ENCODE measurements around the gene VPS41. TPM values are rescaled to one million over a fixed set of nuclear protein-coding genes. Genes with fewer than 3 reads are reported as not detected.

VPS41 gene
- total RNA-seq, 6 experiments from 2014 or later: 58.6 to 75.5 (median 64.4) TPM

DNA sequence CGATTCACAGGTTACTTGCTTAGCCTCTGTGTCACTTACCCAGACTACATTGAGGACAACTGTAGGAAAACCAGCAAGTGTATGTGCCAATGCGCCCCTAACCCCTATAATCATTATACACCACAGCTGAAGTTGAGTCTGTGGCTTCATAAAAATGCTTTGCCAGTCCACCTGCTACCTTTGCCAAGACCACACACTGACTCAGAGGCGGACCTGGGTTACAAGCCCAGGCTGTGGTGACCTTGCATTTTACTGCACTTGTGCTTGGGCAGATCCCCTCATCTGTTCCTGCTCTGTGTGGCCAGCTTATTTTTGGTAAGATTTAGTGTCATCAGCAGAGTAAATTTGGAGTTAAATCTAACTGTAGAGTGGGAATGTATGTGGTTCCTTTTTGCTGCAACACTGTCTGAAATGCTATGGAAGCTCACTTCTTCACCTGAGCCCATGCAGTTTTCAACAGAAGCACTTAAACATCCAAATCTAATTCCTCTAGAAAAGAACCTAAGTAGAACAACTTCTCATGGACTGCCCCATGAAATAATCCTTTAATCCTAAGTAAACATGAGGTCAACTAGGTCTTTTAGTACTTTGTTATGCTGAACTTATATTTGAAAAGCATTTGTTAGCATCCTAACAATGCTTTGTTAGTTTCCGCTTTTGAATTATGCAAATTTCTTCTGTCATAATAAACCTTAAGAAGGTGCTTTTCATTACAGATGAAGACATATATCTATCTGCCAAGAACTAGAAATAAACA, 181.6 kb downstream of the VPS41 start:
- Mint-ChIP-seq H3K27ac (no peak overlapping the region), H3K4me3 (no peak overlapping the region), H3K4me1 (ENCODE audit: low read depth) (peaks cover 15% of the 10 kb centered on the region), H3K9me3 (no peaks in the 10 kb centered on the region), H3K36me3 (ENCODE audit: low read depth) (peaks cover 7% of the 10 kb centered on the region; the same call in 1 of the 2 replicates), H3K27me3 (ENCODE audit: insufficient read depth) (no peaks in the 10 kb centered on the region; the same call in 1 of the 2 replicates)
- no peak for DNase-seq
- TF ChIP-seq, protein P1, sequence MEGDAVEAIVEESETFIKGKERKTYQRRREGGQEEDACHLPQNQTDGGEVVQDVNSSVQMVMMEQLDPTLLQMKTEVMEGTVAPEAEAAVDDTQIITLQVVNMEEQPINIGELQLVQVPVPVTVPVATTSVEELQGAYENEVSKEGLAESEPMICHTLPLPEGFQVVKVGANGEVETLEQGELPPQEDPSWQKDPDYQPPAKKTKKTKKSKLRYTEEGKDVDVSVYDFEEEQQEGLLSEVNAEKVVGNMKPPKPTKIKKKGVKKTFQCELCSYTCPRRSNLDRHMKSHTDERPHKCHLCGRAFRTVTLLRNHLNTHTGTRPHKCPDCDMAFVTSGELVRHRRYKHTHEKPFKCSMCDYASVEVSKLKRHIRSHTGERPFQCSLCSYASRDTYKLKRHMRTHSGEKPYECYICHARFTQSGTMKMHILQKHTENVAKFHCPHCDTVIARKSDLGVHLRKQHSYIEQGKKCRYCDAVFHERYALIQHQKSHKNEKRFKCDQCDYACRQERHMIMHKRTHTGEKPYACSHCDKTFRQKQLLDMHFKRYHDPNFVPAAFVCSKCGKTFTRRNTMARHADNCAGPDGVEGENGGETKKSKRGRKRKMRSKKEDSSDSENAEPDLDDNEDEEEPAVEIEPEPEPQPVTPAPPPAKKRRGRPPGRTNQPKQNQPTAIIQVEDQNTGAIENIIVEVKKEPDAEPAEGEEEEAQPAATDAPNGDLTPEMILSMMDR (IDR thresholded peaks at IDR 0.05): no peak

DNA sequence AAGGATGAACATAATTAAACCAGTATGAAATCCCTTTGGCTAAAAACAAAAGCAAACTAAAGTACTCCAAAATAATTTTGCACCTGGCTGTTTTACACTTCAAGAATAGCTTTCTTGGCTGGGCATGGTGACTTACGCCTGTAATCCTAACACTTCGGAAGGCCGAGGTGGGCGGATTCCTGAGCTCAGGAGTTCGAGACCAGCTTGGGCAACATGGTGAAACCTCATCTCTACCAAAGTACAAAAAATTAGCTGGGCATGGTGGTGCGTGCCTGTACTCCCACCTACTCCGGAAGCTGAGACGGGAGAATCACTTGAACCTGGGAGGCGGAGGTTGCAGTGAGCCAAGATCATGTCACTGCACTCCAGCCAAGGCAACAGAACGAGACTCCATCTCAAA, 185.7 kb downstream of the VPS41 start:
- TF ChIP-seq, protein P1 (IDR thresholded peaks at IDR 0.05): no peak
- Mint-ChIP-seq H3K27ac (no peak overlapping the region), H3K4me3 (no peak overlapping the region), H3K27me3 (ENCODE audit: insufficient read depth) (no peaks in the 10 kb centered on the region), H3K36me3 (ENCODE audit: low read depth) (peaks cover 2% of the 10 kb centered on the region; the same call in 1 of the 2 replicates), H3K4me1 (ENCODE audit: low read depth) (no peaks in the 10 kb centered on the region), H3K9me3 (no peaks in the 10 kb centered on the region)
- no peak for DNase-seq

DNA sequence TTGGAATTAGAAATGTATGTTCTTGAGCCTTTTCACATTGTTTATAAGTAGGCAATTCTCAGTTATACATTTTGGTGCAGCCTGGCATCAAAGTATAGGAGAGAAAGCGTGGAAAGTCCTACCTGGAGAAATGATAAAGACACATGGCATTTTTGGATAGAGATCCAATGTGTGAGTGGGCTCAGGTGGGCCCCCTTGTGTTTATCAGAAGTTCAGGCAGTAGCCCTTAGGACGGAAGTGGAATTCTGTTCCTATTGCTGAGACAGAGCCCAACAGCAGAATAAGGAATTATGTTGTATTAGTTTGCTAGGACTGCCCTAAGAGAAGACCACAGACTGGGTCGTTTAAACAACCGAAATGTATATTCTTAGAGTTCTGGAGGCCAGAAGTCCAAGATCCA, 192.6 kb downstream of the VPS41 start:
- H3K4me3 Mint-ChIP-seq: no peak overlapping the region
- H3K4me1 Mint-ChIP-seq (ENCODE audit: low read depth): no peaks in the 10 kb centered on the region
- H3K27me3 Mint-ChIP-seq (ENCODE audit: insufficient read depth): 0 out of 2 replicates have a peak, but pooled peaks cover 2% of the 10 kb centered on the region
- no peaks in the 10 kb centered on the region for H3K9me3 Mint-ChIP-seq
- no peak overlapping the region for H3K27ac Mint-ChIP-seq
- TF ChIP-seq, protein P1 (IDR thresholded peaks at IDR 0.05): 0 out of 2 replicates have a peak, but pooled peaks have one; percentile 24
- no peak for DNase-seq
- H3K36me3 Mint-ChIP-seq (ENCODE audit: low read depth): no peaks in the 10 kb centered on the region

DNA sequence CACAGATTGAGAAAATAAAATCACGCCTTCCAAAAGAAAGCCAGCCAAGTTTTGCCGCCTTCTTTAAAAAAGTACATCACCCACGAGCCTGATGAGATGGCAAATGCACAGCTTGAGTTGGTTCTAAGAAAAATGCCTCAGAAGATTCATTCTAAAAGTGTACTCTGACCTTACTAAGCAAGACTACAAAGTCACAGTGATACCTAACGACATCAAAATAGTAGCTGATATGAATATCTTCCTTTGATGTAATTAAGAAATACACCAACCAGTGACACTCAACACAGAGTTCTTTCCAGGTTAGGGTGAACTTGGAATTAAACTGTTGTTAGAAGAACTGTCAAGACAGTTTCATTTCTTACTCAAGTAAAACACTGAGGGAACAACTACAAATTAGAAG, 199.9 kb downstream of the VPS41 start:
- peaks cover 12% of the 10 kb centered on the region for H3K4me1 Mint-ChIP-seq (ENCODE audit: low read depth)
- H3K4me3 Mint-ChIP-seq: no peak overlapping the region
- DNase-seq: no peak
- H3K36me3 Mint-ChIP-seq (ENCODE audit: low read depth): no peaks in the 10 kb centered on the region
- no peak overlapping the region for H3K27ac Mint-ChIP-seq
- H3K27me3 Mint-ChIP-seq (ENCODE audit: insufficient read depth): no peaks in the 10 kb centered on the region
- TF ChIP-seq, protein P1 (IDR thresholded peaks at IDR 0.05): no peak
- H3K9me3 Mint-ChIP-seq: no peaks in the 10 kb centered on the region

DNA sequence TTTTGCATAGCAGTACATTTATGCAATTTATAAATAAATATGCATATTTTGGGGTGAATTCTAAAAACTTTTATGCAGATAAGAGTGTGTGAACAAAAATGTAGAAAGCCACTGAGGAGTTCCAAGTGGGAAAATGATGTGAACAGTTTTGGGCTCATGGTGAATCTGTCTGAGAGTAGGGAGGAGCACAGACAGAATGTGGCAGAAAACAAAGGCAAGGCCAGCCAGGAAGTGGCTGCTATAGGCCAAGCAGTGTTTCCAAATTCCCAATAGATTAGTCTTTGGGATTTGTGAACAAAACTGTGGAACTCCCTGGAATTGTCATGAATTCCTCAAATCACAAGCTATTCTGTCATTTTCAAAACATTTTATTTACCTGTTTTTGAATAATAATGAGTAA, 204.2 kb downstream of the VPS41 start:
- peaks cover 11% of the 10 kb centered on the region for H3K4me1 Mint-ChIP-seq (ENCODE audit: low read depth)
- DNase-seq: no peak
- H3K27me3 Mint-ChIP-seq (ENCODE audit: insufficient read depth): peaks cover 5% of the 10 kb centered on the region
- TF ChIP-seq, protein P1 (IDR thresholded peaks at IDR 0.05): no peak
- H3K36me3 Mint-ChIP-seq (ENCODE audit: low read depth): no peaks in the 10 kb centered on the region
- H3K27ac Mint-ChIP-seq: no peak overlapping the region
- H3K9me3 Mint-ChIP-seq: no peaks in the 10 kb centered on the region
- no peak overlapping the region for H3K4me3 Mint-ChIP-seq
